HG03175 (cell line): ENCODE data around the gene BEST4.
A peak's percentile ranks its signal among the peaks of the same experiment; 100 is the strongest.
"Not testable (repeated sequence)": the region's sequence is repeated elsewhere in the genome, so short reads cannot be mapped to it uniquely, and the experiment has no call there.

Experiments
- ATAC-seq: cut with Tn5 transposase; IDR thresholded peaks from one replicate; pipeline ENCODE4 v1.9.1; 2021; ENCODE audit warnings: mild to moderate bottlenecking, moderate library complexity; ENCODE audit not compliant: unreplicated experiment

BEST4 gene

GRCh38 chr1:44819608-44820327 is 31.8 kb upstream of the BEST4 start:
- peak; percentile 82 for ATAC-seq

GRCh38 chr1:44819196-44819607 is 31.2 kb upstream of the BEST4 start:
- ATAC-seq: no peak

DNA sequence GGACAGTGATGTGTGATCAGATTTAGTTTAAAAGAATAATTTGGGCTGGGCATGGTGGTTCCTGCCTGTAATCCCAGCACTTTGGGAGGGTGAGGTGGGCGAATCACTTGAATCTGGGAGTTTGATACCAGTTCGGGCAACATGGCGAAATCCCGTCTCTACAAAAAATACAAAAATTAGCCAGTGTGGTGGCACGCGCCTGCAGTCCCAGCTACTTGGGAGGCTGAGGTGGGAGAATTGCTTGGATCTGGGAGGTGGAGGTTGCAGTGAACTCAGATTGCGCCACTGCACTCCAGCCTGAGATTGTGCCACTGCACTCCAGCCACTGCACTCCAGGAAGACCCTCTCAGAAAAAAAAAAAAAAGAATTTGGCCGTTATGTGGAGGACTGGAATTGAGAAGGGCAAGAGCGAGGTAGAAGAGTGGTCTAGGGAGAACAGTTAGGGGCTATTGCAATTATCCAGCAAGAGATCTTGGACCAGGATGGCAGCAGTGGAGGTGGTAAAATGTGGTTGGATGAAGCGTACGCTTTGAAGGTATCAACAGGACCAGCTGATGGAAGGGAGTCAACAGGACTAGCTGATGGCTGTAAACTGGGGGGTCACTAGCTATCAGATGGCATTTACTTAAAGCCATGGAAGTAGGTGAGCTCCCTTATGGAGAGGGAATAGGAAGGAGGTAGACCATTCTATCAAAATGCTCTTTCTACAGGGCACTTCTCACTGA is 30.0 kb upstream of the BEST4 start:
- ATAC-seq: no peak

DNA sequence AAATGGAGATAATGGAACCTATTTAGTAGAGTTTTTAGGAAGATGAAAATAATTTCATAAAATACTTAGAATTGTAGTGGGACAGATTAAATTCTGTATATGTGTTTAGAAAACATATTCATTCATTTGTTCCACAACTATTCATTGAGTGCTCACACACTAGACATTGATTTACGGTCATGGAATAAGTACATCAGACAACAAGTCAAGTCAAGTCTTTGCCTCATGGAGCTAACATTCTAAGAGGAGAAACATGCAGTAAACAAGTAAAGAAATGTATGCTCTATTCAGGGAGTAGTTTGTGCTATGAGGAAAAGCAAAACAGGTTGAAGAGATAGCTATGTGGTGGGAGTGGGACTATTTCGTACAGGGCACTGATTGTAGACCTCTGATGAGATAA is 29.3 kb upstream of the BEST4 start:
- no peak for ATAC-seq

- ATAC-seq: not testable (repeated sequence)
These were observed 28.0 kb upstream of the BEST4 start for GRCh38 chr1:44815926-44816325.

GRCh38 chr1:44812822-44813543 is 25.0 kb upstream of the BEST4 start:
- ATAC-seq: no peak

- no peak for ATAC-seq
These were observed 23.3 kb upstream of the BEST4 start for GRCh38 chr1:44811234-44811633.

- ATAC-seq: not testable (repeated sequence)
These were observed 22.8 kb upstream of the BEST4 start for GRCh38 chr1:44810762-44811105.

GRCh38 chr1:44810101-44810761 is 22.3 kb upstream of the BEST4 start:
- ATAC-seq: no peak

GRCh38 chr1:44808938-44809917 is 21.3 kb upstream of the BEST4 start:
- peak; percentile 59 for ATAC-seq

DNA sequence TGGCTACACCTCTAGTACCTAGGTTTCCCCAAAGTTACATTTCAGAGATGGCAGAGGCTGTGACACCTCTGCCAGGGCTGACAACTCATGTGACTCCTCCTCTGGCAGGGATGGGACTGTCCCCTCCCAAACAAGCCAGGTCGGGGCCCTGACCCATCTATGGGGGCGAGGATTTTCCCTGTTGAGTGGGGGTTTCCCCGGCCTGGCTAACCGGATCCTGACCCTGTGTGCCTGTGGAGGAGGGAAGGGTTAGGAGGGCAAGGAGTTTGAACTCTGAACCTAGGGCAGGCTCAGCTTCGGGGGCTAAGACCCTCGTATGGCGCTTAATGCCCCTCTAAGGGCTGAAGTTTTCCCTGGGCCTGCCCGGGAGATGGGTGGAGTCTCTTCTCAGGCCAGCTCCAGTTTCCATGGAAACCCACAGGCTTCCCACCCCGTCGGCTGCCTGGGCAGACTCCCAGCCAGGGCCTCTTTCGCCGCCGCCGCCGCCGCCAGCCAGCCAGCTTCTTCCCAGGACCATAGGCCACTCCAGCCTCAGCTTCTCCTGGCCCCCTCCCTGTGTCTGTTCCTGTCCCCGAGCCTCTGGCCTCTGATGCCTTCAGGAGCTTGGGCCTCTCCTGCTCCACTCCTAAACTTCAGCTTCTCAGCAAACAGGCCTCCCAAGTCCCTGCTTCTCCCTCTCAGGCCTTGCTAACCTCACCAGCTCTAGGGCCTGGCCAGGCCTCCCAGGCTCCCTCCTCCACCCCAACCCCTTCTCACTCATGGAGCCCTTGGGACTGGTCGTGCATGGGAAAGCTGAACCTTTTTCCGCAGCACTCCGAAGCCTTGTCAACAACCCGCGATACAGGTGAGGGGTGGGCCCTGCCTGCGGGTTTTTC is 20.3 kb upstream of the BEST4 start, which contains the start of gene BTBD19:
TSS of gene BTBD19 (plus strand) at position 461 of the 875 bp plus-strand sequence. CDS start at position 759, 298 bp downstream.
- ATAC-seq: peak; percentile 31

DNA sequence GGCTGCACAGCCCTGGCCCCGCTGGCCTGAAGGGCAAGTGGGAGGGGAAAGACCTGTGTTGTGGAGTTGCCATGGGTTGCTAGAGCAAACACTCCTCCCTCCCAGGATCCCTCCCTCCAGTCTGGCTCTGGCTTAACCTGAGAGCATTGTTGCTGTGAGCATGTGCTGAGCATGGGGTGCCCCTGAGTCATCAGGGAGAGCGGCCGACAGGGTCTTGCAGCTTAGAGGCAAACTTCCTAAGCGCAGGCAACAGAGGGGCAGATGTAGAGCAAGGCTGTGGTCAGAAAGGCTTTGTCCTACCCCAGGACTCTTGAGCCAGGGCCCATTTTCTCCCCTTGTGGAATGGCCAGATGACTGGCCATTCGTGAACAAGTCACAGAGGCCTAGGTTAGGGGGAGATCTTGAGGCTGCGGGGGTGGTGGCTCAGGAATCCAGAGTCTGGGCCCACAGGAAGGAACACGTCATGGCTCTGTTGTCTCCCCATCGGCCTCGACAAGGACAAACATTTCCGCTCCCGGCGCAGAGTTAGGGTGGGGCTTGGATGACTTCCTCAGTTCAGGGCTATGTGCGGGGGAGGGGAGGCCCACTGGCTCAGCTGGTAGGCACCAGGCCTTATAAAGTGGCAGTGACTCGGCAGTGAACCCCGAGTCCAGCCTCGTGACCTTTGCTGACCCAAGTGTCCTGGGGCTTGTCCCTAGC is 19.5 kb upstream of the BEST4 start:
- peak; percentile 37 for ATAC-seq

DNA sequence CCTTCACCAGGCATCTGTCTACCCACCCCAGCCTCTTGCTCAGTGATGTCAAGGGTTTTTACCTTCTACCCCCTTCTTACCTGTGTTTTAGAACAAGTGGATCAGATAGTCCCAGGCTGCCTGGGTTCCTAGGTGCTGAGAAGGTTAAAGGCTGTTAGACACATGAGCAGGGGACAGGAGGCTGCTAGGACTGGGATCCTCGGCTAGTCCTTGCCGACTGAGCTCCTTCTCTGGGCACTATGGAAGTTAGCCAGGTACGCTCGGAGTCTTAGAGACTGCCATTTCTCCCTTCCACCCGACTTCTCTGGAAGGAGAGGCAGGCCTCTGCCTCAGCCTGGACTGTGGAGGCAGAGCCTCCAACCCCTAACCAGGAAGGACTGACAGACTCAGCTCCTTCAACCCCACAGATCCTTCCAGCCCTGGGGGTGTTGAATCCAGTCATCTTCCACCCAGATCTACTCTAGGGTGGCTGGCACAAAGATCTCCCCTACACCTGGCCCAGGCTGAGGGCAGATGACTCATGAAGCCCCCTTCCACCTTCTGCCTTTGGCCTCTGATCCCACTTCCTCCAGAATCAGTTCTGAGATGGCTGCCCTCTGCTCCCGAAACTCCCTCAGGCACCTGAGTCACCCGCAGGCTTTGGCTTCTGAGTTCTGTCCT is 18.9 kb upstream of the BEST4 start, which contains the start of gene DYNLT4:
TSS of gene DYNLT4 (minus strand) at position 648 of the 660 bp plus-strand sequence. CDS start 683 bp downstream, outside the sequence.
- ATAC-seq: no peak

GRCh38 chr1:44806025-44806703 is 18.2 kb upstream of the BEST4 start:
- ATAC-seq: no peak

DNA sequence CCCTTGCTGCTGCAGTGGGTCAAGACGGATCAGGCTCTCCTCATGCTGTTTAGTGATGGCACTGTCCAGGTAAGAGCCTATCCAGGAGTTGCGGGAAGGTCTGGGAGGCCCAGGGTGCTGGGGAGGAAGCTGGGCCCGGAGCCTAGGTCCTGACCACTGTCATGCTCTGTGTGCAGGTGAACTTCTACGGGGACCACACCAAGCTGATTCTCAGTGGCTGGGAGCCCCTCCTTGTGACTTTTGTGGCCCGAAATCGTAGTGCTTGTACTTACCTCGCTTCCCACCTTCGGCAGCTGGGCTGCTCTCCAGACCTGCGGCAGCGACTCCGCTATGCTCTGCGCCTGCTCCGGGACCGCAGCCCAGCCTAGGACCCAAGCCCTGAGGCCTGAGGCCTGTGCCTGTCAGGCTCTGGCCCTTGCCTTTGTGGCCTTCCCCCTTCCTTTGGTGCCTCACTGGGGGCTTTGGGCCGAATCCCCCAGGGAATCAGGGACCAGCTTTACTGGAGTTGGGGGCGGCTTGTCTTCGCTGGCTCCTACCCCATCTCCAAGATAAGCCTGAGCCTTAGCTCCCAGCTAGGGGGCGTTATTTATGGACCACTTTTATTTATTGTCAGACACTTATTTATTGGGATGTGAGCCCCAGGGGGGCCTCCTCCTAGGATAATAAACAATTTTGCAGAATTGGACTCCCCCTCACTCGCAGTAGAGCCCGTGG is 17.5 kb upstream of the BEST4 start:
- ATAC-seq: no peak

DNA sequence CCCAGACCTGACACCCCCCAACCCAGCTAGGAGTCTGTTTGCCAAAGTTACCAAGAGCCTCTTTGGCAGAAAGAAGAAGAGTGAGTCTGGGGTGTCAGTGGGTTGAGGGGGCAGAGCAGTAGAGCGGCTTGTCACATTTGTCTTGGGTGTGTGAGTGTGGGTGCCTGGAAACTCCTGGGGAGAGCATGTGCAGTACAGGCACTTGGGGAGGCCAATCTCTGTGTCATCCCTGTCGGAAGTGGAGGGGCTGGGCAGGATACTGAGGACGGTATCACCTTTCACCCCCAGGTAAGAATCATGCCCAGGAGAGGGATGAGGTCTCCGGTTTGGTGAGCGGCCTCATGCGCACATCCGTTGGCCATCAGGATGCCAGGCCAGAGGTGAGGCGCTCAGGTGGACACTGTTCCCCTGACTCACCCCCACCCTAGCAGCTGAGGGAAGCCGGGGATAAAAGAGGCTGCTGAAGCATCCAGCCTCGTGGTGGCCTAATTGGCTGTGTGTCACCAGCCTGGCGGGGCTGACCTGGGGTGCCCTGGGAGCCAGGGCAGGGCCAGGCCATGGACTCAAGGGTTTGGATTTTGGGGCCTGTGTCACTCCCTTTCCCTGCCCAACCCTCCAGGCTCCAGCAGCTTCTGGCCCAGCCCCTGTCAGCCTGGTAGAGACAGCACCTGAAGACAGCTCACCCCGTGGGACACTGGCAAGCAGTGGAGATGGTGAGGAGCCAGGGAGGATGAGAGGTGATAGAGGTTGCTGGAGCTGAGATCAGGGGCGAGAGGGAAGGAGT is 15.5 kb upstream of the BEST4 start:
- ATAC-seq: no peak
